Neural cell (in vitro differentiated cells): ENCODE data around the gene GALP. TPM values are rescaled to one million over a fixed set of nuclear protein-coding genes. Genes with fewer than 3 reads are reported as not detected.

Experiments
- H2AFZ ChIP-seq: fragments of 200-600, 300-800 bp; sonication (generic), shearing (Covaris generic); 2 replicates; pipeline ENCODE4 v1.6.0; 2014; ENCODE audit warnings: low read depth, mild to moderate bottlenecking, antibody characterized with exemption, low read length, moderate library complexity
- H3F3A ChIP-seq: fragments of 200-600 bp; shearing (Covaris generic); 2 replicates; pipeline ENCODE4 v1.6.1; 2016; ENCODE audit warnings: mild to moderate bottlenecking, moderate library complexity, mixed read lengths, antibody characterized with exemption, low read length; ENCODE audit not compliant: insufficient read depth, poor library complexity, severe bottlenecking
- H3K27ac ChIP-seq: fragments of 200-600, 300-800 bp; sonication (generic), shearing (Covaris generic); 2 replicates; pipeline ENCODE4 v1.5.1; 2014; ENCODE audit warnings: mild to moderate bottlenecking, low read length, moderate library complexity
- H3K27me3 ChIP-seq: fragments of 300-800, 200-600 bp; sonication (generic), shearing (Covaris generic); 2 replicates; pipeline ENCODE4 v1.6.0; 2014; ENCODE audit warnings: mild to moderate bottlenecking, low read depth, low read length, moderate library complexity; ENCODE audit not compliant: insufficient read depth
- H3K36me3 ChIP-seq: fragments of 300-800, 200-600 bp; sonication (generic), shearing (Covaris generic); 2 replicates; pipeline ENCODE4 v1.5.1; 2014; ENCODE audit warnings: mild to moderate bottlenecking, antibody characterized with exemption, low read length, moderate library complexity; ENCODE audit not compliant: insufficient read depth
- H3K4me2 ChIP-seq: fragments of 300-800, 200-600 bp; sonication (generic), shearing (Covaris generic); 2 replicates; pipeline ENCODE4 v1.6.0; 2014; ENCODE audit warnings: mild to moderate bottlenecking, low read length
- H3K4me3 ChIP-seq: fragments of 300-800, 200-600 bp; sonication (generic), shearing (Covaris generic); 2 replicates; pipeline ENCODE4 v1.5.1; 2014; ENCODE audit warnings: mild to moderate bottlenecking, low read length, moderate library complexity
- H3K79me2 ChIP-seq: fragments of 200-600 bp; shearing (Covaris generic); replicated peaks from 2 replicates; pipeline ENCODE4 v1.6.0; 2014; ENCODE audit warnings: mild to moderate bottlenecking, low read length, moderate library complexity; ENCODE audit not compliant: insufficient read depth
- H3K9ac ChIP-seq: fragments of 300-800, 200-600 bp; sonication (generic), shearing (Covaris generic); 2 replicates; pipeline ENCODE4 v1.6.1; 2016; ENCODE audit warnings: mild to moderate bottlenecking, low read length, mixed read lengths
- H3K9me2 ChIP-seq: fragments of 200-600 bp; shearing (Covaris generic); 2 replicates; pipeline ENCODE4 v1.6.1; 2016; ENCODE audit warnings: mild to moderate bottlenecking, low read length, mixed read lengths; ENCODE audit not compliant: insufficient read depth
- H3K9me3 ChIP-seq: fragments of 200-600, 300-800 bp; sonication (generic), shearing (Covaris generic); 2 replicates; pipeline ENCODE4 v1.6.1; 2016; ENCODE audit warnings: mild to moderate bottlenecking, mixed run types, low read length, moderate library complexity, mixed read lengths
- H4K20me1 ChIP-seq: fragments of 200-600 bp; shearing (Covaris generic); 2 replicates; pipeline ENCODE4 v1.6.1; 2016; ENCODE audit warnings: mild to moderate bottlenecking, mixed run types; ENCODE audit not compliant: insufficient read depth
- CTCF ChIP-seq: fragments of 450-650 bp; IDR thresholded peaks from 2 replicates; pipeline ENCODE4 v1.5.1; 2014; ENCODE audit warnings: antibody characterized with exemption, mild to moderate bottlenecking, moderate library complexity; ENCODE audit not compliant: poor library complexity, severe bottlenecking
- EP300 ChIP-seq: fragments of 450-650 bp; conservative IDR thresholded peaks from 2 replicates; pipeline ENCODE4 v1.6.1; 2014; ENCODE audit warnings: antibody characterized with exemption, mild to moderate bottlenecking, moderate library complexity; ENCODE audit not compliant: poor library complexity, severe bottlenecking
- EZH2 ChIP-seq: fragments of 200-600, 300-800 bp; shearing (Covaris generic), sonication (generic); IDR thresholded peaks from 2 replicates; pipeline ENCODE4 v1.6.1; 2014; ENCODE audit warnings: antibody characterized with exemption, low read length, borderline replicate concordance, mild to moderate bottlenecking; ENCODE audit not compliant: insufficient read depth, poor library complexity, severe bottlenecking
- POLR2AphosphoS5 ChIP-seq: IDR thresholded peaks from 2 replicates; pipeline ENCODE4 v1.6.1; 2012
- RAD21 ChIP-seq: fragments of 450-650 bp; conservative IDR thresholded peaks from 2 replicates; pipeline ENCODE4 v1.6.1; 2014; ENCODE audit warnings: antibody characterized with exemption, mild to moderate bottlenecking, moderate library complexity
- REST ChIP-seq: IDR thresholded peaks from 2 replicates; pipeline ENCODE4 v1.6.1; 2012; ENCODE audit warnings: borderline replicate concordance
- TAF1 ChIP-seq: IDR thresholded peaks from 2 replicates; pipeline ENCODE4 v1.6.1; 2012; ENCODE audit warnings: low read depth
- polyA plus RNA-seq: library from polyadenylated mRNA; depleted of rRNA; stranded (reverse); fragments of >200 nt; gene quantifications from 2 replicates; pipeline ENCODE4 v1.2.3, GENCODE V29; 2014

The GALP gene
- polyA plus RNA-seq, 1 donor from 2014 or later = not detected

GRCh38 chr19:56158170-56158757 is 17.5 kb upstream of the GALP start:
- no peaks in the 10 kb centered on the region for H3K9me3 ChIP-seq
- TF ChIP-seq REST (no peak), POLR2AphosphoS5 (no peak)
- H3K9me2 ChIP-seq = no peaks in the 10 kb centered on the region
- no peak overlapping the region for H3K4me3 ChIP-seq
- H3K36me3 ChIP-seq = no peaks in the 10 kb centered on the region
- H2AFZ ChIP-seq = no peak overlapping the region
- H3F3A ChIP-seq = no peaks in the 10 kb centered on the region
- H3K79me2 ChIP-seq = no peaks in the 10 kb centered on the region
- no peak overlapping the region for H3K27ac ChIP-seq
- H3K27me3 ChIP-seq = no peaks in the 10 kb centered on the region
- no peak overlapping the region for H3K9ac ChIP-seq
- no peaks in the 10 kb centered on the region for H4K20me1 ChIP-seq
- H3K4me2 ChIP-seq = no peak overlapping the region

- no peaks in the 10 kb centered on the region for H4K20me1 ChIP-seq
- TF ChIP-seq CTCF (no peak), TAF1 (no peak), POLR2AphosphoS5 (no peak), EZH2 (no peak), RAD21 (no peak), EP300 (no peak), REST (no peak)
- H3K27ac ChIP-seq = no peak overlapping the region
- no peaks in the 10 kb centered on the region for H3K27me3 ChIP-seq
- H3K9me3 ChIP-seq = no peaks in the 10 kb centered on the region
- H3K36me3 ChIP-seq = no peaks in the 10 kb centered on the region
- no peaks in the 10 kb centered on the region for H3K9me2 ChIP-seq
- no peak overlapping the region for H3K4me3 ChIP-seq
- no peak overlapping the region for H3K4me2 ChIP-seq
- no peak overlapping the region for H3K9ac ChIP-seq
- no peaks in the 10 kb centered on the region for H3F3A ChIP-seq
- no peak overlapping the region for H2AFZ ChIP-seq
- no peaks in the 10 kb centered on the region for H3K79me2 ChIP-seq
Observed at GRCh38 chr19:56159009-56159559, 16.7 kb upstream of the GALP start.
